IPS-18c (cell line): Measurements from ENCODE around the gene COL27A1.

Experiments used
- H3K4me3 ChIP-seq: 2 replicates; pipeline ENCODE4 v1.7.0; 2013; ENCODE audit warnings: low read depth, mild to moderate bottlenecking, low read length, moderate library complexity; ENCODE audit not compliant: insufficient read depth
- H3K9me3 ChIP-seq: one replicate; pipeline ENCODE4 v1.6.1; 2013; ENCODE audit warnings: mild to moderate bottlenecking, low read length, moderate library complexity; ENCODE audit not compliant: control insufficient read depth, insufficient read depth

COL27A1 gene

GRCh38 chr9:114172981-114173833 lies 17.9 kb downstream of the COL27A1 start:
- H3K9me3 ChIP-seq, result no peaks in the 10 kb centered on the region

DNA sequence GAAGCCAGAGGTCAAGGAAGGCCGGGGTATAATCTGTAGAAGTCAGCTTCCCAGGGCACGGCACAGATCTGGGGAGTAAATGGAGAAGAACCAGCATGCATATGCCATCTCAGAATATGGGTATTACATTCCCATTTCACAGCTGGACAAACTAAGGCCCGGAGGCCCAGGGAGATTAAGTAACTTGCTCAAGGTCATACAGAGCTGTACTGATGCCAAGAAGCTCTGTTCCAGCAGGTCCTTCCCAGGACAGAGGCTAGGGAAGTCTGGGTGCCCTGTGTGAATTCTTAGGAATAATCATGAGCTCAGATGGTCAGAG lies 19.2 kb downstream of the COL27A1 start:
- H3K9me3 ChIP-seq, result no peaks in the 10 kb centered on the region
- H3K4me3 ChIP-seq, result no peak overlapping the region

More at GRCh38 chr9:114172981-114173833, 17.9 kb downstream of the COL27A1 start:
- H3K4me3 ChIP-seq, result no peak overlapping the region

DNA sequence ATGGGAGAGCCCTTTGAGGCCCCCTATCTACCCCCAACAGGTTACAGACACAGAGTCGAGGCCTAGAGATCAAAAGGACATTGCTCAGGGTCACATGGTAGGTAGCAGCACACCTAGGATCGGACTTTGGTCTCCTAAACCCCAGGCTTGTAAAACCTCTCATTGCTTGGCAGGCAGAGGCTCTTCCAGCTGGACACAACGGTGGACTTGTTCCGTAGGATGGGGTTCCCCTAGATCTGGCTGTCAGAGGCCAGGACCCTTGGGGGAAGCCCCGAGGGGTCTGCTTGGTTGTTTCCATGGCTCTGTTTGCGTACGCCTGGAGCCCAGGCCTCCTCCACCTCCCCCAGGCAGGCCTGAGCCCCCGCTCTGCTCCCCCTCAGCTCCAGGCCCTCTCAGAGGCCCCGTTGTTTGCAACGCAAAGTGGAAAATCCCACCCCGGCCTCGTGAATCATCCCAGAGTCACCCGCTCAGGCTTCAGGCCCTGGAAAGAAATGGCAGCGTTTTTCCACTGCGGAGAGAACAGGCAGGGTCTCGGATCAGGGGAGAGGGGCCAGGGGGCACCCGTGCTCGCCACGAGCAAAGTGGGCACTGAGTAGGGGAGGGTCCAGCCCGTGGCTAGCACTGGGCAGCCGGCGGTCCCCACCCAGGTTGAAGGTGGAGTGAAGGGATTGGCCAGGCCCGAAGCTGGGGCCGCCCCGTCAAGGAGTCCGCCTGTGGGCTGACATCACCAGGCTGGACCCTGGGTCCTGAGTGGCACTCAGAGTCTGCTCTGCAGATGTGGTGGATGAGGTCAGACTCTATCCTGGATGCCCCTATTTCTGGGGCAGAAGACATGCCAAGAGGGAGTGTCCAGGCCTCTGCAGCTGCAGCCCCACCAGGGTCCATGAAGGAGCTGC lies 19.8 kb downstream of the COL27A1 start:
- H3K4me3 ChIP-seq, result no peak overlapping the region
- no peaks in the 10 kb centered on the region for H3K9me3 ChIP-seq

GRCh38 chr9:114176624-114177291 lies 21.4 kb downstream of the COL27A1 start:
- H3K9me3 ChIP-seq, result no peaks in the 10 kb centered on the region
- no peak overlapping the region for H3K4me3 ChIP-seq

GRCh38 chr9:114177423-114178064 lies 22.2 kb downstream of the COL27A1 start:
- Histone ChIP-seq H3K4me3 (no peak overlapping the region), H3K9me3 (no peaks in the 10 kb centered on the region)

DNA sequence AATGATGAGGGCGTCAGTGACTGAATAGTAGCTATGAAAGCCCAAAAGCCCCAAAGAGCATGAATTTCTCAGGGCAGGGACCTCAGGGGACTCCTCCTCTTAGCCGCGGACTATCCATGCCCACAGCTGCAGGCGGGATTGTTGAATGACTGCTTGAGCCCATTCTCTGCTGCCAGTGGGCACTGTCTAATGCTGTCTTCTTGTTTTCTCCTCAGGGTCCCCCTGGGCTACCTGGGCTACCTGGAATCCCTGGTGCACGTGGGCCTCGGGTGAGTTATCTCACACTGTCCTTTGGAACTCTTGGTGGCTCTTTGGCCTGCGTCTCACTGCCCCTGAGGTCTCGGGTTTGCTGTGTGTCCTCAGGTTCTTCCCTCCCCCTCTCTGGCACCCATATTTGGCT lies 22.7 kb downstream of the COL27A1 start:
- H3K4me3 ChIP-seq, result no peak overlapping the region
- no peaks in the 10 kb centered on the region for H3K9me3 ChIP-seq

DNA sequence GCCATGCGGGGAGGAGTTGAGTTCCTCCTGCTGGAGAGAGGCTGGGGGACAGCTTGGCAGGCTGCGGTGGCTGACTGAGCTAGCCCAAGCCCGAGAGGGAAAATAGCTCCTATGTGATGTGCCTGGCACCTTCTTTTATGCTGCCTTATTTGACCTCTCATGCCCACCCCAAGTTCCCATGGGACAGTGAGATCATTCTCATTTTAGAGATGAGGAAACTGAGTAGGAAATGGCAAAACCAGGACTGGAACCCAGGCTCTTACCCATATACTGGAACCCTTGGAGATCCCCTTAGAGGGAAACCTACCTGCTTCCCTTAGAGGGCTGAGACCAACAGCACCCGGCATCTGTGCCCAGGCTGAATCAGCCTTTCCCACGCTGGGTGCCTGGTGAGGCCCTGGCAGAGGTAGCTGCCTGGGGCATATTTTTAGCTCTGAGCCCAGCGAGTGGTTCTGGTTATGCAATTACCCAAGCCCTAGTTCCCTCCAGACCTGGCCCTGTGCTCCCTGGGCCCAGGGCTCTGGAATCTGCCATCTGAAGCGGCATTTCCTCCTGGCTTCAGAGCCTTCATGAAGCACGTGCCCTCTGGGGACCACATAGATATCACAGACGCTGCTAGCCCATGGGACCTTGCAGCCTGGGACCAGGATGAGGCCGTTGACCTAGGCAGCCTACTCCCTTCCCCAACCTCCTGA lies 23.6 kb downstream of the COL27A1 start:
- Histone ChIP-seq H3K9me3 (no peaks in the 10 kb centered on the region), H3K4me3 (no peak overlapping the region)

- no peaks in the 10 kb centered on the region for H3K9me3 ChIP-seq
- H3K4me3 ChIP-seq, result no peak overlapping the region
Measured at GRCh38 chr9:114179516-114179915, 24.2 kb downstream of the COL27A1 start.

DNA sequence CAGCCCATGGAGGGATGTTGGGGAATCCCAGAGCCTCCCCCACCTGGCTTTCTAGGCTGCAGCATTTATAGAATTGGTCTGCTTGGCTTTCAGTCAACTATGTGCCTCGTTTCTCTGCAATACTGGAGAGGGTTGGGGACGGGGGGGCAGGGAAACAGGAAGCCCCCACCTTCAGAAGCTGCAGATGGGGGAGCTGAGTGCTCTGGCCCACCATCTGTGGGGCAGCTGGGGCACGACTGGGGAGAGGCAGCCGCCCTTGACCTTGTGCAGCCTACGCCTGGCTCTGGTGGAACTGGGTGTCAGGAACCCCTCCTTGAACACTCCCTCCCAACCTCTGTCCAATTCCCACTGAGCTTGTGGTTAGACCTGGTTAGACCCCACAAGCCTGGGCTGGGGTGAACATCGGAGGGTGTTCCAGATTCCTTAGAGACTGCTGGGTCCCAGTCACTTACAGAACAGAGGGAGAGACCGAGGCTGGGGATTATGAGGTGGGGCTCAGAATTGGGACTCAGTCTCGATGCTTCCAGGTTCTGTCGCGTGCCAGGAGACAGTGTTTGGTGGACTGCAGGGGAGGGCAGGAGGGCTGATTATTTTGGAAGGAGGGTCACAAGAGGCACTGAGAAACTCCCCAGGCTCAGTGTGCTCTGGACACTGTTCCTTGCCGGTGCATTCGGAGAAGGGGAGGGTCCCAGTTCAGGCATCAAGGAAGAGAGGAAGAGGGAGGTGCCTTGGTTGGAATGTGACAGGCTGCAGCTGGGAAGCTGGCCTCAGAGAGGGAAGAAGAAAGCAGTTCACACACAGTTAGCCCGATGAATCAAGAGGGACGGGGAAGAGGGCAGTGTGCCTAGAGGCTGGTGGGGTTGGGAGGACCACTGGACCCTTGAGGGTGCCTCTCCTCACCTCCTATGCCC lies 25.6 kb downstream of the COL27A1 start:
- peaks cover 2% of the 10 kb centered on the region for H3K9me3 ChIP-seq
- H3K4me3 ChIP-seq, result no peak overlapping the region

GRCh38 chr9:114181607-114182409 lies 26.5 kb downstream of the COL27A1 start:
- Histone ChIP-seq H3K9me3 (peaks cover 2% of the 10 kb centered on the region), H3K4me3 (no peak overlapping the region)

GRCh38 chr9:114183006-114183405 lies 27.7 kb downstream of the COL27A1 start:
- H3K4me3 ChIP-seq, result no peak overlapping the region
- peaks cover 2% of the 10 kb centered on the region for H3K9me3 ChIP-seq

GRCh38 chr9:114184071-114184470 lies 28.7 kb downstream of the COL27A1 start:
- H3K4me3 ChIP-seq, result no peak overlapping the region
- H3K9me3 ChIP-seq, result peaks cover 2% of the 10 kb centered on the region

- H3K9me3 ChIP-seq, result peaks cover 3% of the 10 kb centered on the region
Measured at GRCh38 chr9:114184866-114185265, 29.5 kb downstream of the COL27A1 start.

DNA sequence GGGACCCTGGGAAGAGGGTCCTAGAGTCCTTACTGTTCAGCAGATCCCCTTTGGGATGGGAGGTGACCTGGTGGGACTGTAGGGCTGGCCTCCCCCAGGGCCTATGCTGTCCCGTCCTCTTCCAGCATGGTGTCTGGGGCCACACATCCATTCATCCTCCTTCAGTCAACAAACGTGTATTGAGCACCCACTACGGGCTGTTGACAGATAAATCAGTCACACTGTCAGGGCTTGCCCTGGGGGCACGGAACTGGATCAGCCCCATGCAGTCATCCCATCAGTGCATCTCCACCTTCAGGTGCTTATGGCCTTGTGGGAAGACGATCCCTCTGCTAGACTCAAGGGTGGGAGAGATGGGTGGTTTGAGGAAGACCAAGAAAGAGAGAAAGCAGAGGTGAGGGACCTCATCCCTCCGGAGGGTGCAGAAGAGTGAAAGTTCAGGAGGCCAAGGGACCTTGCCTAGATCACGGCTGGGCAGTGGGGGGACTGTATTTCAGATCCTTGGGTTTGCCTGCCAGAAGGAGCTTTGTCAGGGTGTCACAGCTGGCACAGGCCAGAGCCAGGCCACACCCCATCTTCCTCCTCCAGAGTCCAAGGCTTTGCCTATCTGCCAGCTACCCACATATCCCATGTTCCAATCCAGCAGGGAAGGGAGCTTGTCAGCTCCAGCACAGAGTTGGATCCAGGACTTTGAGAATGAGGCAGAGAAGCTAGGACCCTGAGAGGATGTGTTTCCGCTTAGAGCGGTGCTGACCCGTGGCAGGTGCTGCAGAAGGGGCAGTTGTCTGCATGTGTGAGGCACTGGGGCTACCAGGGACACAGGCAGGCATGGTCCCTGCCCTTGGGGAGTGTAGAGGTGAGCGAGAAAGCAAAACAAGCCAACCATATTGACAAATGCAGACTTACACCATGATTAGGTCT lies 30.5 kb downstream of the COL27A1 start:
- Histone ChIP-seq H3K9me3 (peaks cover 5% of the 10 kb centered on the region), H3K4me3 (no peak overlapping the region)

More at GRCh38 chr9:114184866-114185265, 29.5 kb downstream of the COL27A1 start:
- H3K4me3 ChIP-seq, result no peak overlapping the region
